Left lung (tissue), 10 donors: ENCODE measurements around the gene ADGRB2. TPM values are rescaled to one million over a fixed set of nuclear protein-coding genes. Genes with fewer than 3 reads are reported as not detected.

ENCODE experiments used
- ATAC-seq: fragments of 200-7000 bp; cut with Tn5 transposase; one replicate; pipeline ENCODE4 v1.9.1; 2020; ENCODE audit warnings: moderate library complexity
- DNase-seq, 4 donors: peaks; one replicate each; pipeline ENCODE4 v3.0.0-alpha.2; 2013 to 2020
- H3K27ac ChIP-seq, 2 donors: fragments of 200-600 bp; sonication (generic) in 1 of 2; one replicate each; pipeline versions ENCODE4 v1.5.0 to v1.8.0; 2020 to 2021
- H3K27me3 ChIP-seq, 2 donors: fragments of 200-600 bp; sonication (generic) in 1 of 2; one replicate each; pipeline versions ENCODE4 v1.5.0 to v1.8.0; 2020 to 2021
- H3K36me3 ChIP-seq, 2 donors: fragments of 200-600 bp; sonication (generic) in 1 of 2; one replicate each; pipeline versions ENCODE4 v1.5.0 to v1.8.0; 2020 to 2021
- H3K4me1 ChIP-seq, 2 donors: fragments of 200-600 bp; one replicate each; pipeline ENCODE4 v1.8.0; 2021
- H3K4me3 ChIP-seq, 2 donors: fragments of 200-600 bp; sonication (generic) in 1 of 2; one replicate each; pipeline versions ENCODE4 v1.5.0 to v1.8.0; 2020 to 2021; ENCODE audit warnings: mild to moderate bottlenecking in 1 of 2
- H3K9me3 ChIP-seq, 2 donors: fragments of 200-600 bp; sonication (generic) in 1 of 2; one replicate each; pipeline versions ENCODE4 v1.5.0 to v1.8.0; 2020 to 2021
- intact Hi-C, 2 donors: fragments of 100-400 bp; cut with DNase I; formaldehyde crosslinking; loops; one replicate each; pipeline versions ENCODE4 v1.11.2 to v1.14.2; 2022
- polyA plus RNA-seq, 6 donors: library from polyadenylated mRNA; unstranded; fragments of 120-200 nt; gene quantifications; one replicate each; pipeline ENCODE4 v1.2.1, GENCODE V29; 2013; ENCODE audit not compliant: insufficient read length in 6 of 6
- total RNA-seq, 2 donors: library from RNA; stranded (reverse); fragmentation: NEBNext Ultra II Directional; extraction: Animal tissue kit (Norgen Biotek cat#: 25700); gene quantifications; one replicate each; pipeline ENCODE4 v1.2.1, GENCODE V29; 2021
- TF ChIP-seq, protein P1 (sequence below), 2 donors: fragments of 200-600 bp; sonication (generic) in 1 of 2; IDR thresholded peaks; one replicate each; pipeline versions ENCODE4 v1.5.0 to v1.8.0; 2021; ENCODE audit warnings: antibody characterized with exemption in 2 of 2
- donor health status: DM: no; HTN: yes; CAD: no.
- donor health status: DM: no; HTN: no; CAD: no.

ADGRB2 gene
- total and polyA plus RNA-seq, 8 donors, result 1.8 to 27.1 (median 16.7) TPM

DNA sequence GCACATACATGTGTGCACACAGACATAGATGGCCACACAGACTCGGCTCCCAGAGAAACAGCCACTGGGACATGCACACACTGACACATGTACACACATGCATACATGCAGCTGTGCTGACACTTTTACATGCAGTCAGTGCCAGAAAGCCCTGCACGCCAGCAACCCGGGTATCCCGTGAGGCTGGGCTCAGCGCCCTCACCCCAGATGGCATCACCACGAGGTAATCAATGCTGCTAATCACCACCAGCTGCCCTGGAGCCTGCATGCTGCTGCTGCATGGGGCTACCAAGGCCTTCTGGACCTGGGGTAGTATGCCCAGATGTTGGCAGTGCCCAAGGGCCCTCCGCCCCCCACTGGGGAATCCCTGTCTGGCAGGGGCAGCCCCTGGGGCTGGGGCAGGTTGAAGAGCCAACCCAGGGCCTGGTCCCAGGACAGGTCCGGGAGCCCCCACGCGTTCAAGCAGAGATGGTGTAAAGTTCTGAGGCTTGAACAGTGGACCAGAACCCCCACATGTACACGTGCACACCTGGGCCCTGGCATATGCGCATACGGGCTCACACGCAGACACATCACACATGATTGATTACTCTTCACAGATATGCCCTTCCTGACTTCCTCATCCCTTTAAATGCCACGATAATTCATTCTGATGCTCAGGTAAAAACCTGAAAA is 57.6 kb downstream of the ADGRB2 start:
- intact Hi-C loops, result no loop called here
- DNase-seq, result no peak
- Histone ChIP-seq H3K9me3 (no peaks in the 10 kb centered on the region), H3K36me3 (no peaks in the 10 kb centered on the region), H3K27ac (no peak overlapping the region), H3K4me1 (peaks cover 8 to 13% of the 10 kb centered on the region in 2 donors), H3K4me3 (no peak overlapping the region), H3K27me3 (peaks cover 17 to 50% of the 10 kb centered on the region in 2 donors)
- no peak for ATAC-seq
- TF ChIP-seq, protein P1, sequence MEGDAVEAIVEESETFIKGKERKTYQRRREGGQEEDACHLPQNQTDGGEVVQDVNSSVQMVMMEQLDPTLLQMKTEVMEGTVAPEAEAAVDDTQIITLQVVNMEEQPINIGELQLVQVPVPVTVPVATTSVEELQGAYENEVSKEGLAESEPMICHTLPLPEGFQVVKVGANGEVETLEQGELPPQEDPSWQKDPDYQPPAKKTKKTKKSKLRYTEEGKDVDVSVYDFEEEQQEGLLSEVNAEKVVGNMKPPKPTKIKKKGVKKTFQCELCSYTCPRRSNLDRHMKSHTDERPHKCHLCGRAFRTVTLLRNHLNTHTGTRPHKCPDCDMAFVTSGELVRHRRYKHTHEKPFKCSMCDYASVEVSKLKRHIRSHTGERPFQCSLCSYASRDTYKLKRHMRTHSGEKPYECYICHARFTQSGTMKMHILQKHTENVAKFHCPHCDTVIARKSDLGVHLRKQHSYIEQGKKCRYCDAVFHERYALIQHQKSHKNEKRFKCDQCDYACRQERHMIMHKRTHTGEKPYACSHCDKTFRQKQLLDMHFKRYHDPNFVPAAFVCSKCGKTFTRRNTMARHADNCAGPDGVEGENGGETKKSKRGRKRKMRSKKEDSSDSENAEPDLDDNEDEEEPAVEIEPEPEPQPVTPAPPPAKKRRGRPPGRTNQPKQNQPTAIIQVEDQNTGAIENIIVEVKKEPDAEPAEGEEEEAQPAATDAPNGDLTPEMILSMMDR (IDR thresholded peaks at IDR 0.05), result no peak

GRCh38 chr1:31705080-31705866 is 58.9 kb downstream of the ADGRB2 start:
- Histone ChIP-seq H3K27ac (peak overlapping the region; percentile 58 to 84), H3K4me1 (peaks cover 13 to 17% of the 10 kb centered on the region in 2 donors), H3K4me3 (no peak overlapping the region), H3K9me3 (no peaks in the 10 kb centered on the region), H3K36me3 (no peaks in the 10 kb centered on the region), H3K27me3 (peaks cover 17 to 50% of the 10 kb centered on the region in 2 donors)
- TF ChIP-seq, protein P1 (IDR thresholded peaks at IDR 0.05), result no peak
- ATAC-seq (peak; percentile 45), DNase-seq (peak in 3 of 4 donors; percentile 62 to 90 (median 71))
- intact Hi-C loops, result no loop called here

GRCh38 chr1:31704271-31705079 is 59.7 kb downstream of the ADGRB2 start:
- ATAC-seq, result peak; percentile 37
- no peaks in the 10 kb centered on the region for H3K9me3 ChIP-seq
- intact Hi-C loops, result no loop called here
- peak overlapping the region; percentile 31 to 34 for H3K4me3 ChIP-seq
- peaks cover 13 to 17% of the 10 kb centered on the region in 2 donors for H3K4me1 ChIP-seq
- no peaks in the 10 kb centered on the region for H3K36me3 ChIP-seq
- TF ChIP-seq, protein P1 (IDR thresholded peaks at IDR 0.05), result no peak
- peak in 3 of 4 donors; percentile 48 to 68 (median 63) for DNase-seq
- H3K27ac ChIP-seq, result peak overlapping the region; percentile 58 to 84
- H3K27me3 ChIP-seq, result peaks cover 17 to 50% of the 10 kb centered on the region in 2 donors

- Histone ChIP-seq H3K27me3 (peaks cover 17 to 50% of the 10 kb centered on the region in 2 donors), H3K4me1 (peaks cover 13 to 17% of the 10 kb centered on the region in 2 donors), H3K4me3 (peak within 1 kb of the TSS; percentile 31 to 34), H3K36me3 (no peaks in the 10 kb centered on the region), H3K27ac (peak within 1 kb of the TSS; percentile 58 to 84), H3K9me3 (no peaks in the 10 kb centered on the region)
- peak; percentile 56 for ATAC-seq
- TF ChIP-seq, protein P1 (IDR thresholded peaks at IDR 0.05), result no peak
- DNase-seq, result peak in 3 of 4 donors; percentile 73 to 93 (median 92)
- intact Hi-C loops, result no loop called here
Measured at GRCh38 chr1:31703431-31704270, 60.5 kb downstream of the ADGRB2 start, which contains the start of gene COL16A1. Gene COL16A1, minus strand, starts transcription at chr1:31704017. Its CDS starts 1,824 bp downstream, at chr1:31702193.
